ENCODE data around the gene NAE1.

Gene NAE1

GRCh38 chr16:66849549-66849948, 18.8 kb upstream of the NAE1 start:
- no peak for DNase-seq

- no peak for DNase-seq
Measured at GRCh38 chr16:66849021-66849420, 18.2 kb upstream of the NAE1 start.

GRCh38 chr16:66848172-66848571, 17.4 kb upstream of the NAE1 start:
- no peak for DNase-seq

GRCh38 chr16:66847533-66848067, 16.8 kb upstream of the NAE1 start:
- no peak for DNase-seq

GRCh38 chr16:66846831-66847230, 16.1 kb upstream of the NAE1 start:
- DNase-seq: no peak

GRCh38 chr16:66846266-66846665, 15.5 kb upstream of the NAE1 start:
- no peak for DNase-seq

GRCh38 chr16:66845791-66846221, 15.0 kb upstream of the NAE1 start:
- no peak for DNase-seq

- no peak for DNase-seq
Measured at GRCh38 chr16:66845080-66845410, 14.3 kb upstream of the NAE1 start.

GRCh38 chr16:66844342-66845079, 13.7 kb upstream of the NAE1 start, which contains the start of gene CA7:
TSS of gene CA7 (plus strand) at chr16:66844414. CDS start at chr16:66844488, 74 bp downstream.
- DNase-seq: no peak

- DNase-seq: no peak
Measured at GRCh38 chr16:66844009-66844341, 13.2 kb upstream of the NAE1 start.

- DNase-seq: no peak
Measured at GRCh38 chr16:66843191-66843590, 12.4 kb upstream of the NAE1 start.

GRCh38 chr16:66842765-66843164, 12.0 kb upstream of the NAE1 start:
- DNase-seq: peak; percentile 67

GRCh38 chr16:66841366-66841765, 10.6 kb upstream of the NAE1 start:
- no peak for DNase-seq

- DNase-seq: no peak
Measured at GRCh38 chr16:66840883-66841282, 10.1 kb upstream of the NAE1 start.

GRCh38 chr16:66834746-66835145, 4.0 kb upstream of the NAE1 start:
- DNase-seq: no peak

- DNase-seq: no peak
Measured at GRCh38 chr16:66832661-66833305, 2.0 kb upstream of the NAE1 start.

- DNase-seq: no peak
Measured at GRCh38 chr16:66832190-66832589, 1.4 kb upstream of the NAE1 start.

- no peak for DNase-seq
Measured at GRCh38 chr16:66824006-66824405, 6.8 kb downstream of the NAE1 start.

GRCh38 chr16:66814734-66815133, 16.0 kb downstream of the NAE1 start:
- DNase-seq: no peak

GRCh38 chr16:66811043-66811442, 19.7 kb downstream of the NAE1 start:
- DNase-seq: no peak

GRCh38 chr16:66810391-66810790, 20.4 kb downstream of the NAE1 start:
- no peak for DNase-seq

- DNase-seq: no peak
Measured at GRCh38 chr16:66809765-66810164, 21.0 kb downstream of the NAE1 start.

GRCh38 chr16:66802159-66802558, 28.6 kb downstream of the NAE1 start:
- no peak for DNase-seq

GRCh38 chr16:66801320-66802105, 29.3 kb downstream of the NAE1 start, which contains the start of gene TERB1:
TSS of gene TERB1 (minus strand) at chr16:66801584. CDS start at chr16:66796798, 4,786 bp downstream.
- DNase-seq: no peak
